Fibroblast of the aortic adventitia (primary cell): ENCODE results near the gene SMIM36. TPM values are rescaled to one million over a fixed set of nuclear protein-coding genes. Genes with fewer than 3 reads are reported as not detected.
A peak's percentile ranks its signal among the peaks of the same experiment; 100 is the strongest.
"Not testable (repeated sequence)": the region's sequence is repeated elsewhere in the genome, so short reads cannot be mapped to it uniquely, and the experiment has no call there.

ENCODE experiments used
- DNase-seq: peaks from one replicate; pipeline ENCODE4 v3.0.0-alpha.2; 2010; ENCODE audit warnings: low read depth
- H3K4me3 ChIP-seq: 2 replicates; pipeline ENCODE4 v1.5.1; 2011; ENCODE audit warnings: low read depth, mild to moderate bottlenecking, control low read depth, low read length, moderate library complexity
- total RNA-seq: library from RNA; depleted of rRNA; stranded (reverse); fragments of >200 nt; gene quantifications from 2 replicates; pipeline ENCODE4 v1.2.3, GENCODE V29; 2012; ENCODE audit warnings: low replicate concordance
- TF ChIP-seq, protein P1 (sequence below): IDR thresholded peaks from 2 replicates; pipeline ENCODE4 v1.5.1; 2011; ENCODE audit warnings: mild to moderate bottlenecking, low read length, control low read depth, inconsistent platforms; ENCODE audit not compliant: insufficient read depth

Gene SMIM36
- total RNA-seq, 1 donor: not detected

DNA sequence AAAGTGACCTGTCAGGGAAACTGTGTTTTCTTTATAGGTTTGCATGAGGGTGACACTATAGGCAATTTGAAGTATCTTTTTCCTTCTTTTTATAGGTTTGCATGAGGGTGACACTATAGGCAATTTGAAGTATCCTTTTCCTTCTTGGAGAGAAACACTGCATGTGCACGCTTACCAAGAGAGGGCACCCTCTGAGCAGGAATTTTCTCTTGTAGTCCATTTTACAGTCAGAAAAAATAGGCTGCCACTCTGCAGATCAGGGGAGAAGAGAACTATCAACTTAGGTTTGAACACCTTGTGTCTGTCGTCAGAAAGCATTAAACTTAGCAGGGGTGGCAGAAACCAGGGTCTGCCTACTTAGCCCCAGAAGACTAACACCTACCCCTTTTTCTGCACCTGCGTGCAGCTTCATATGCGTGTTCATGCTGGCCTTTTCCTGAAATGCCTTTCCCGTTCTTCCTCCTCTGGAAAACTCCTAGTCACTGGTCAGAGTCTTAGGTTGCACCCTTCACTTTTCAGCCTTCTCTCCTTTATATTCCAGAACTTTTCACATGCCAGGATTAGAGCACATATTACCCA is 16.4 kb upstream of the SMIM36 start:
- TF ChIP-seq, protein P1, sequence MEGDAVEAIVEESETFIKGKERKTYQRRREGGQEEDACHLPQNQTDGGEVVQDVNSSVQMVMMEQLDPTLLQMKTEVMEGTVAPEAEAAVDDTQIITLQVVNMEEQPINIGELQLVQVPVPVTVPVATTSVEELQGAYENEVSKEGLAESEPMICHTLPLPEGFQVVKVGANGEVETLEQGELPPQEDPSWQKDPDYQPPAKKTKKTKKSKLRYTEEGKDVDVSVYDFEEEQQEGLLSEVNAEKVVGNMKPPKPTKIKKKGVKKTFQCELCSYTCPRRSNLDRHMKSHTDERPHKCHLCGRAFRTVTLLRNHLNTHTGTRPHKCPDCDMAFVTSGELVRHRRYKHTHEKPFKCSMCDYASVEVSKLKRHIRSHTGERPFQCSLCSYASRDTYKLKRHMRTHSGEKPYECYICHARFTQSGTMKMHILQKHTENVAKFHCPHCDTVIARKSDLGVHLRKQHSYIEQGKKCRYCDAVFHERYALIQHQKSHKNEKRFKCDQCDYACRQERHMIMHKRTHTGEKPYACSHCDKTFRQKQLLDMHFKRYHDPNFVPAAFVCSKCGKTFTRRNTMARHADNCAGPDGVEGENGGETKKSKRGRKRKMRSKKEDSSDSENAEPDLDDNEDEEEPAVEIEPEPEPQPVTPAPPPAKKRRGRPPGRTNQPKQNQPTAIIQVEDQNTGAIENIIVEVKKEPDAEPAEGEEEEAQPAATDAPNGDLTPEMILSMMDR: peak; percentile 83
- H3K4me3 ChIP-seq: no peak overlapping the region
- DNase-seq: peak; percentile 85

- TF ChIP-seq, protein P1: no peak
- H3K4me3 ChIP-seq: no peak overlapping the region
- DNase-seq: no peak
Observed at GRCh38 chr17:55524440-55525220, 13.4 kb upstream of the SMIM36 start.

GRCh38 chr17:55523032-55523431 is 11.8 kb upstream of the SMIM36 start:
- DNase-seq: not testable (repeated sequence)

DNA sequence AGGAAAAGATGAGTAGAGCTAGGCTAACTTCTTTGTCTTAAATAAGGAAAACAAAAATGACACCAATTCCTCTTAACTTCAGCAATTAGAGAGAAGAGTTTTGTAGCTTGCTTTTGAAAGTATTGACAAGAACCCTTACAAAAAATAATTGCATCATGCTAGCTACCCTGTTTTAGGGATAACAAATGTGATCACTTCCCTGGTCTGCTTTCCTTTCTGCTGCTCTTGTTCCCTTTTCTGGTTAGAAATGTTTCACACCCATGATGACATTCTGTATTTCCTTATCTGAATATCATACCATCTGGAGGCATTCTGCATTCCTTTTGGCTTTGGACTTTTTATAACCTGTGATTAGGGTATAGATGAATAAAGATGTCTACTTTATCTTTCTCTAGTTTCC is 9.9 kb upstream of the SMIM36 start:
- no peak overlapping the region for H3K4me3 ChIP-seq
- TF ChIP-seq, protein P1: no peak
- no peak for DNase-seq

More at GRCh38 chr17:55523032-55523431, 11.8 kb upstream of the SMIM36 start:
- H3K4me3 ChIP-seq: not testable (repeated sequence)

DNA sequence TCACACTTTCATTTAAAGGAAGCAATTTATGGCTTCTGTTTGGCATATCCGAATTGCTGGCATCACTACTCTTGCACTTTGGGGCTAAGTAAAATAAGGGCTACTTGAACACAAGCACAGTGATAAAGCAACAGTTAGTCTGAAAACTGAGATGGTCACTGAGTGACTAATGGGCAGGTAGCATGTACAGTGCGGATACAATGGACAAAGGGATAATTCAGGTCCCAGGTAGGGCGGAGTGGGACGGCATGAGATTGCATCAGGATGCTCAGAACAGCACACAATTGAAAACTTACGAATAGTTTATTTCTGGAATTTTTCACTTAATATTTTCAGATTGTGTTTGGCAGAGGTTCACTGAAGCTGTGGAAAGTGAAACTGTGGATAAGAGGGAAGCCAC is 9.2 kb upstream of the SMIM36 start:
- H3K4me3 ChIP-seq: no peak overlapping the region
- TF ChIP-seq, protein P1: no peak
- no peak for DNase-seq

GRCh38 chr17:55518510-55518909 is 7.3 kb upstream of the SMIM36 start:
- no peak for DNase-seq
- TF ChIP-seq, protein P1: no peak
- no peak overlapping the region for H3K4me3 ChIP-seq

GRCh38 chr17:55513885-55514590 is 2.8 kb upstream of the SMIM36 start:
- peak; percentile 78 for DNase-seq
- TF ChIP-seq, protein P1: peak; percentile 95
- no peak overlapping the region for H3K4me3 ChIP-seq

GRCh38 chr17:55507669-55508068 is 3.6 kb downstream of the SMIM36 start:
- H3K4me3 ChIP-seq, DNase-seq: not testable (repeated sequence)

DNA sequence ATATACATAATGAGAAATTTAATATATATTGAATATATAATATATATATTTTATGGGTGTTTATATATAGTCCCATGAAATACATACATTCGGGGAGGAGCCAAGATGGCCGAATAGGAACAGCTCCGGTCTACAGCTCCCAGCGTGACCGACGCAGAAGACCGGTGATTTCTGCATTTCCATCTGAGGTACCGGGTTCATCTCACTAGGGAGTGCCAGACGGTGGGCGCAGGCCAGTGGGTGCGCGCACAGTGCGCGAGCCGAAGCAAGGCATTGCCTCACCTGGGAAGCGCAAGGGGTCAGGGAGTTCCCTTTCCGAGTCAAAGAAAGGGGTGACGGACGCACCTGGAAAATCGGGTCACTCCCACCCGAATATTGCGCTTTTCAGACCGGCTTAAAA is 9.6 kb downstream of the SMIM36 start:
- not testable (repeated sequence) for DNase-seq, H3K4me3 ChIP-seq
